Adipocyte (in vitro differentiated cells): Measurements from ENCODE around the gene ZFHX3.

Experiments
- DNase-seq: peaks from one replicate; pipeline ENCODE4 v3.0.0-alpha.2; 2015; ENCODE audit warnings: low read depth
- H3K27me3 ChIP-seq: replicated peaks from 2 replicates; pipeline ENCODE4 v1.7.0; 2013; ENCODE audit warnings: mild to moderate bottlenecking, low read length, moderate library complexity; ENCODE audit not compliant: control insufficient read depth, insufficient read depth
- H3K36me3 ChIP-seq: 2 replicates; pipeline ENCODE4 v1.7.0; 2013; ENCODE audit warnings: low read length, mild to moderate bottlenecking, moderate library complexity; ENCODE audit not compliant: control insufficient read depth, insufficient read depth, severe bottlenecking
- H3K4me1 ChIP-seq: 2 replicates; pipeline ENCODE4 v1.7.0; 2013; ENCODE audit warnings: mild to moderate bottlenecking, low read length, moderate library complexity; ENCODE audit not compliant: control insufficient read depth, insufficient read depth
- H3K4me3 ChIP-seq: 2 replicates; pipeline ENCODE4 v1.7.0; 2013; ENCODE audit warnings: mild to moderate bottlenecking, low read length, moderate library complexity
- H3K9ac ChIP-seq: 2 replicates; pipeline ENCODE4 v1.7.0; 2013; ENCODE audit warnings: mild to moderate bottlenecking, low read length, moderate library complexity
- H3K9me3 ChIP-seq: 2 replicates; pipeline ENCODE4 v1.7.0; 2013; ENCODE audit warnings: mild to moderate bottlenecking, low read length, moderate library complexity; ENCODE audit not compliant: control insufficient read depth

ZFHX3 gene

DNA sequence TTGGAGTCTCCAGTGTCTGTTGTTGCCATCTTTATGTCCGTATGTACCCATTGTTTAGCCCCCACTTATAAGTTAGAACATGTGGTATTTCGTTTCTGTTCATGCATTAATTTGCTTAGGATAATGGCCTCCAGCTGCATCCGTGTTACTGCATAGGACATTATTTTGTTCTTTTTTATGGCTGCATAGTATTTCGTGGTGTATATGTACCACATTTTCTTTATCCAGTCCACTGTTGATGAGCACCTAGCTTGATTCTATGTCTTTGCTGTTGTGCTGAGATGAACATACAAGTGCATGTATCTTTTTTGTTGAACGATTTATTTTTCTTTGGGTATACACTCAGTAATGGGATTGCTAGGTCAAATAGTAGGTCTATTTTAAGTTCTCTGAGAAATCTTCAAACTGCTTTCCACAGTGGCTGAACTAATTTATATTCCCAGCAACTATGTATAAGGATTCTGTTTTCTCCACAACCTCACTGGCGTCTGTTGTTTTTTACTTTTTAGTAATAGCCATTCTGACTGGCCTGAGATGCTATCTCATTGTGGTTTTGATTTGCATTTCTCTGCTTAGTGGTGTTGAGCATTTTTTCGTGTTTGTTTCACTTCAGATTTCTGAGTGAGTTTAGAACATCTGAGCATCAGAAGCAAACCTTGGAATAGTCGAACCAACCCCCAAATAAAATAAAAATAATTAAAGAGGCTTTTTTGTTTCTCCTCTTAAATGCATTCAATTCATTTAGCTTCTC, 304.7 kb downstream of the ZFHX3 start:
- Histone ChIP-seq H3K9ac (no peak overlapping the region), H3K36me3 (no peaks in the 10 kb centered on the region), H3K4me3 (no peak overlapping the region), H3K27me3 (no peaks in the 10 kb centered on the region), H3K4me1 (no peaks in the 10 kb centered on the region), H3K9me3 (no peaks in the 10 kb centered on the region)
- no peak for DNase-seq

DNA sequence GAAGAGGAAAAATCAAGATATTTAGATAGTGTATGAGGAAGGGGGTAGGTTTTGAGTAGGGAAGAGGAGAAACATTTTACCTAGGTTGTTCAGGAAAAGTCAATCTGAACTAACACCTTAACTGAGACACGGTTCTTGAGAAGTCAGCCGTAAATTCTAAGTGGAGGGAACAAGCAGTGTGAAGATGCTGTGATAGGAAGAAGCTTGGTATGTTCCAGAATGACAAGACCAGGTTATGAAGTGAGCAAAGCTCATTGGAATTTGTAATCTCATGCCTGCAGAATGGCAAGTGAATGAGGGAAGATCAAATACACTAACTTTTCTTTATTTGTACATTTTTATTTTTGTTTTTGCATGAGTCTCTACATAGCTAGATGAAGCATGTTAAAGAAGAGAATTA, 307.6 kb downstream of the ZFHX3 start:
- Histone ChIP-seq H3K9me3 (no peaks in the 10 kb centered on the region), H3K4me3 (no peak overlapping the region), H3K27me3 (no peaks in the 10 kb centered on the region), H3K4me1 (no peaks in the 10 kb centered on the region), H3K9ac (no peak overlapping the region), H3K36me3 (no peaks in the 10 kb centered on the region)
- no peak for DNase-seq

GRCh38 chr16:72739577-72739976, 308.4 kb downstream of the ZFHX3 start:
- no peak overlapping the region for H3K9ac ChIP-seq
- peaks cover under 1% of the 10 kb centered on the region for H3K9me3 ChIP-seq
- H3K27me3 ChIP-seq: no peaks in the 10 kb centered on the region
- H3K4me3 ChIP-seq: no peak overlapping the region
- H3K36me3 ChIP-seq: no peaks in the 10 kb centered on the region
- H3K4me1 ChIP-seq: no peaks in the 10 kb centered on the region
- peak; percentile 38 for DNase-seq

DNA sequence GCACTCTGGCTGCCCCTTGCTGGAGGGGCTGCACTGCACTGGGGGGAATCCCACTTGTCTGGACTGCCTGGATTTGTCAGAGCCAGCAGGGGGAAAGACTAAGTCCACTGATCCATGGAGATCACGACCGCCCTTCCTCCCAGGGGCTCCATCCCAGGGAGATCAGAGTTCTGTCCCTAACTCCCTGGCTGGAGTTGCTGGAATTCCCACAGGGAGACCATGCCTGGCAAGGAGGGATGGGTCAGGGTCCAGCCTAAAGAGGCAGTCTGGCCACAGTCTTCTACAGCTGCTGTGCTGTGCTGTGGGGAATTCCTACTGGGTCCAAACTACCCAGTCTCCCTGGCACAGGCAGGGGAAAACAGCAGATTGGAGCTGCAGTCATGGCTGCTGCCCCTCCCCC, 311.9 kb downstream of the ZFHX3 start:
- H3K9me3 ChIP-seq: peaks cover 9% of the 10 kb centered on the region
- H3K4me3 ChIP-seq: no peak overlapping the region
- no peak for DNase-seq
- H3K4me1 ChIP-seq: no peaks in the 10 kb centered on the region
- no peaks in the 10 kb centered on the region for H3K36me3 ChIP-seq
- no peaks in the 10 kb centered on the region for H3K27me3 ChIP-seq
- H3K9ac ChIP-seq: no peak overlapping the region
